AG04449 (cell line): ENCODE results near the gene FHDC1.

ENCODE experiments used
- CTCF ChIA-PET: fragments of 350-600 bp; formaldehyde crosslinking; extraction: SDS; loops from one replicate; lab custom pipeline; 2021; ENCODE audit warnings: antibody characterized with exemption; lab: Yijun Ruan, JAX
- POLR2A ChIA-PET: fragments of 400-600, 350-600 bp; formaldehyde crosslinking; extraction: SDS; loops from one replicate; lab custom pipeline; 2020; ENCODE audit warnings: antibody characterized with exemption, inconsistent platforms; lab: Yijun Ruan, JAX
- DNase-seq: peaks from one replicate; pipeline ENCODE4 v3.0.0-alpha.2; 2010; ENCODE audit warnings: low read depth, low spot score
- H3K4me3 ChIP-seq: 2 replicates; pipeline ENCODE4 v1.5.1; 2011; ENCODE audit warnings: low read depth, mild to moderate bottlenecking, control low read depth, low read length
- TF ChIP-seq, protein P1 (sequence below): IDR thresholded peaks from one replicate; pipeline ENCODE4 v1.5.1; 2011; ENCODE audit warnings: mild to moderate bottlenecking, moderate library complexity, low read length, control low read depth, inconsistent platforms; ENCODE audit not compliant: insufficient read depth; ENCODE audit errors: missing control alignments

FHDC1 gene

DNA sequence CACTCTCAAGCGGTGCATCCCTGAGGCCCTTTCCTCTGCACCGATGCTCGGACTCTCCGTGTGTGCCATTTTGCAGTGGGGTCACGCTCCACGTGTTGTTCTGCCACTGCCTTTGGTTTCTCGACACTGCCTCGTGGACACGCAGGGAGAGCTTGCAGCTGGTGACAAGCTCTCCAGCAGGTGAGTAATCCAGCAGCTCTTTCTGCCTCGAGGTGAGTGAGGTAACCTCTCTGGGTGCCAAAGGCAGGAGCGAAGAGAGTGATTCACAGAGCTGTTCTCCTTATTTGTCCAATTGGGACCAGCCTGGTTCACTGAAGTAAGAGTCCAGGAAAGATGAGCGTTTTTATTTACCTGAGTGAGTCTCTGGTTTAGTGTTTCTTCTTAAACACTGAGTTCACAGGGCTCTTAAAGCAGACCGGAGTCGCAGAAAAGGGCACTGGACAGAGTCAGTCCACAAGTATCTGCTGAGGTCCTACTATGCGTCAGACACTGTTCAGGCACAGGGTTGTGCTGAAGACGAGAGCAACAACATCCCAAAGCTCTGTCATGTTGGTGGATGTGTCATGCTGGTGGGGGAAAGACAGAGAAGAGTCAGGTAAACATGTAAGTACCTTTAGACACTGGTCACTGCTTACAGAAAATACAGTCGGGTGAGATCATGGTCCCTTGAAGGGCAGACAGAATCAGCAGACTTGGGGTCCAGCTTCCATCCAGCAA lies 61.8 kb downstream of the FHDC1 start:
- DNase-seq: no peak
- ChIA-PET POLR2A (no interaction called here), CTCF (no interaction called here)
- TF ChIP-seq, protein P1, sequence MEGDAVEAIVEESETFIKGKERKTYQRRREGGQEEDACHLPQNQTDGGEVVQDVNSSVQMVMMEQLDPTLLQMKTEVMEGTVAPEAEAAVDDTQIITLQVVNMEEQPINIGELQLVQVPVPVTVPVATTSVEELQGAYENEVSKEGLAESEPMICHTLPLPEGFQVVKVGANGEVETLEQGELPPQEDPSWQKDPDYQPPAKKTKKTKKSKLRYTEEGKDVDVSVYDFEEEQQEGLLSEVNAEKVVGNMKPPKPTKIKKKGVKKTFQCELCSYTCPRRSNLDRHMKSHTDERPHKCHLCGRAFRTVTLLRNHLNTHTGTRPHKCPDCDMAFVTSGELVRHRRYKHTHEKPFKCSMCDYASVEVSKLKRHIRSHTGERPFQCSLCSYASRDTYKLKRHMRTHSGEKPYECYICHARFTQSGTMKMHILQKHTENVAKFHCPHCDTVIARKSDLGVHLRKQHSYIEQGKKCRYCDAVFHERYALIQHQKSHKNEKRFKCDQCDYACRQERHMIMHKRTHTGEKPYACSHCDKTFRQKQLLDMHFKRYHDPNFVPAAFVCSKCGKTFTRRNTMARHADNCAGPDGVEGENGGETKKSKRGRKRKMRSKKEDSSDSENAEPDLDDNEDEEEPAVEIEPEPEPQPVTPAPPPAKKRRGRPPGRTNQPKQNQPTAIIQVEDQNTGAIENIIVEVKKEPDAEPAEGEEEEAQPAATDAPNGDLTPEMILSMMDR: no peak
- no peak overlapping the region for H3K4me3 ChIP-seq

DNA sequence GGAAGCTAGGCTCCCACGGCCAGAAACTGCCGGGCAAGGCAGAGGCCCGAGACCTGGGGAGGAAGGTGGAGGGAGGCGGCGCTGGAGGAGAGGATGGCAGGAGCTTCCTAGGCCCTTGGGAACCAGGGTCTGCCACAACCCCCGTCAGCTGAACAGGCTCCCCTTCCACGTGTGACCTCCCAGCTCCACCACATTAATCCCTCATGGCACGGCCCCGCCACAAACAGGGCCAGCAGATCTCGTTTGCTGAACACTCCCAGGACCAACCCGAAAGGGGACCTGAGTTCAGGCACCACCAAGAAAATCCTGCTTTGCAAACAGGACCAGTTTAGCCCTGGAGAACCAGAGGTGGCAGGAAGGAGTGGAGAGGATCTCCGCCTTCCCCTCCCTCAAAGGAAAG lies 62.7 kb downstream of the FHDC1 start:
- DNase-seq: no peak
- ChIA-PET CTCF (interaction anchor here (0.7 kb wide), 1 partner anchor 9 kb away, joined by 4 read pairs; no protein-coding TSS in a partner anchor), POLR2A (no interaction called here)
- TF ChIP-seq, protein P1: no peak
- no peak overlapping the region for H3K4me3 ChIP-seq

DNA sequence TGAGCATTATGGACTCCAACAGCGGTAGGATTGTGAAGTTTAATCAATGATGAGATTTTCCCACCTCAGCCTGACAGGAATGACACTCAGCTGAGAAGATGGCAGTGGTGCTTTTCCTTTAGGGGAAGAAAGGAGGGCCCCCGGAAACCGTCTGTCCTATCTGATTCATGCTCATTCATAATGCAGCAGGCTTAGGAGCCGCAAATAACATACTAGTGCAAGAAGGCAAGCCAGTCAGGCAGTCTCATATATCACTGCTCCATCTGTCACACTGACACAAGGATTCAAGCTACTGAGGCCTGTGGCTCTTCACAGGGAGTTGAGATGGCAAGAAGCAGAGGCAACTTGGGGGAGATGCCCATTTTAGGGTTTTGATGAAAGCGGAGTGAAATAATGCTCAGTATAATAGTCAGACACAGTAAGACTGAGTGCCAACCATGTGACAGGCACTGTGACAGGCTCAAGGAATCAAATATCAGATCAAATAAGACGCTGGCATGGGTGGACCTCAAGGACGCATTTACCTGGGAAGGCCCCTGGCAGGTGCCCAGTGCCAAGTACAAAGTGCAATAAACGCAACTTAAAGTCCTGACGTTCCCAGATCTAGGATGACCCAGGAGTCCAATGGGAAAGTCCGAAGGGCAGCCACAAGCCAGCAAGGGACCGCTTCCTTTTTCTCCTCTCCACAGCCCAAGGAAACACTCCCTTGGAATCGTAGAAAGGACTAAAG lies 63.4 kb downstream of the FHDC1 start:
- POLR2A ChIA-PET: no interaction called here
- DNase-seq: no peak
- no peak overlapping the region for H3K4me3 ChIP-seq
- TF ChIP-seq, protein P1: no peak
- CTCF ChIA-PET: interaction anchor here (0.7 kb wide), 1 partner anchor 10 kb away, joined by 4 read pairs; no protein-coding TSS in a partner anchor

DNA sequence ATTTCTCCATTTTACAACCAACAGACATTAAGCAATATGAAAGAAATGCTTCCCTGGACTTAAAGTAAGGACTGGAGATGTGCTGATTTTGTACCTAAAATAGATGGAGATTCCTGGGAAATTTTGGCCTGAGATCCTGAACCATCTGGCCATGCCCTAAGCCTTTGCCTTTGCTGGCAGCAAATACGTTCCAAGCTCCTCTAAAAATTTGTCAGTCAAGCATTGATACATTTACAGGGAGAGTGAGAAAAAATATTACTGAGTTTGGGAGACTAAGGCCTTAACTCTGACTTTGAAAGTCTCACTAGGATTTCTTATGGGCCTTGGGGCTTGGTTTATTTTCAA lies 63.9 kb downstream of the FHDC1 start:
- no peak for DNase-seq
- POLR2A ChIA-PET: no interaction called here
- TF ChIP-seq, protein P1: no peak
- H3K4me3 ChIP-seq: no peak overlapping the region
- CTCF ChIA-PET: no interaction called here

DNA sequence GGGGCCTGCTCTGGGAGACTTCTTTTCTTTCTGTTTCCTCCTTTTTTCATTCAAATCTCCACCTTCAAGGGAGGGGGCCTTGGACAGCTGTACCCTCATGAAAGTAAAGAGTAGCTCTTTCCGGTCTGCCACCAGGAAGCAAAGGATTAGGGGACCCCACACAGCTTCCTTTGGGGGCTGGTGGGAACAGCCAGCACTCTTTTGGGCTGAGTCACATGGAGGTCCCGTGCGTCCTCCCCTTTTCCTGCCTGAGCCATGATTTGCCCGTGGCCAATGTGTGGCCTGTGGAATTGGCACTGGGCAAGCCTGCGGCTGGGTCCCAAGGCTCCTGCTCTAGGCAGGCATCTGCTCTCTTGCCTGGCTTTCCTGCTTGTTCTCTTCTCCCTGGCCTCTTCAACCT lies 65.5 kb downstream of the FHDC1 start:
- TF ChIP-seq, protein P1: no peak
- CTCF ChIA-PET: interaction anchor here (1.3 kb wide), 1 partner anchor 82 kb away, joined by 4 read pairs; no protein-coding TSS in a partner anchor
- POLR2A ChIA-PET: no interaction called here

DNA sequence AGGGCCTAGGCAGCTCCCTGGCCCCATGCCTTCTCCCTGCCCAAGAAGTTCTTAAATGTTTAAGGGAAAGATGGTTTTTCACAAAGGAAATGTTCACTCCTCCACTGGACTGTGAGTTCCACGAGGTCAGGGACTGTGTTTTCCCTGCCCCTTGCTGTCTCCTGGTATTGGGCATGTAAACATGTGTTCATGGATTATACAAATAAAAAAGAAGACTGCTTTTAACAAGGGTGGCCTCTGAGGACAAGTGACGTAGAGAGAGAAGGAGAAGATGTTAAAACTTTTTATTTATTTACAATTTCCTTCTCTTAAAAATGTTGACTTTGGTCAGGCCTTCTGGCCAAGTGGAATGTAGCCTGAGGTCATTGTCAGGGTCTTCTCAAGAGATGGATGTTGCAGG lies 66.0 kb downstream of the FHDC1 start:
- no peak for DNase-seq
- TF ChIP-seq, protein P1: no peak
- ChIA-PET CTCF (interaction anchor here (1.3 kb wide), 1 partner anchor 81 kb away, joined by 4 read pairs; no protein-coding TSS in a partner anchor), POLR2A (no interaction called here)
- H3K4me3 ChIP-seq: no peak overlapping the region

More for the DNA sequence above, 65.5 kb downstream of the FHDC1 start:
- H3K4me3 ChIP-seq: no peak overlapping the region
- DNase-seq: no peak
